GM21390 (cell line): ENCODE results near the gene ABHD13.

ENCODE experiments used
- ATAC-seq: cut with Tn5 transposase; IDR thresholded peaks from one replicate; pipeline ENCODE4 v1.9.1; 2021; ENCODE audit not compliant: unreplicated experiment

The ABHD13 gene

DNA sequence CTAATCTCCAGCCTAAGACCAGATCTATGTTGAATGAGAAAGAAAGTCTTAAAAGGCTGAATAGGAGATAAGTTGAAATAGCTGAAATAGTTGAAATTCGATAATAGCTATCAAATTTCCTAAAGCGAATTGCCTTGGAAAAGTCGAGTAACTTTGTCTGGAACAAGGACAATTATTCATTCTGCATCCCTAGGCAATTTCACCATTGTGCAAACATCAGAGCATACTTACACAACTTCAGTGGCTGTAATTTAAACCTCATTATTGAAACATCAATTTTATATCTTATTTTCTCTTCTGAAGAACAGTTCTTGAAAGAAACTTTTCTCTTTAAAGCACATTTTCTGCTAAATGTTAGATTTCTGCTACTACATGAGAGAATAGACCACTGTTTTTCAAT is 64.9 kb downstream of the ABHD13 start:
- ATAC-seq, result no peak
